GM12873 (cell line): Measurements from ENCODE around the gene ADGRG1.

Experiments
- TF ChIP-seq, protein P1 (sequence below): IDR thresholded peaks from 2 replicates; pipeline ENCODE4 v1.5.1; 2012; ENCODE audit warnings: low read depth, mild to moderate bottlenecking, moderate library complexity, low read length, control low read depth; ENCODE audit not compliant: insufficient read depth; ENCODE audit errors: missing control alignments

The ADGRG1 gene

DNA sequence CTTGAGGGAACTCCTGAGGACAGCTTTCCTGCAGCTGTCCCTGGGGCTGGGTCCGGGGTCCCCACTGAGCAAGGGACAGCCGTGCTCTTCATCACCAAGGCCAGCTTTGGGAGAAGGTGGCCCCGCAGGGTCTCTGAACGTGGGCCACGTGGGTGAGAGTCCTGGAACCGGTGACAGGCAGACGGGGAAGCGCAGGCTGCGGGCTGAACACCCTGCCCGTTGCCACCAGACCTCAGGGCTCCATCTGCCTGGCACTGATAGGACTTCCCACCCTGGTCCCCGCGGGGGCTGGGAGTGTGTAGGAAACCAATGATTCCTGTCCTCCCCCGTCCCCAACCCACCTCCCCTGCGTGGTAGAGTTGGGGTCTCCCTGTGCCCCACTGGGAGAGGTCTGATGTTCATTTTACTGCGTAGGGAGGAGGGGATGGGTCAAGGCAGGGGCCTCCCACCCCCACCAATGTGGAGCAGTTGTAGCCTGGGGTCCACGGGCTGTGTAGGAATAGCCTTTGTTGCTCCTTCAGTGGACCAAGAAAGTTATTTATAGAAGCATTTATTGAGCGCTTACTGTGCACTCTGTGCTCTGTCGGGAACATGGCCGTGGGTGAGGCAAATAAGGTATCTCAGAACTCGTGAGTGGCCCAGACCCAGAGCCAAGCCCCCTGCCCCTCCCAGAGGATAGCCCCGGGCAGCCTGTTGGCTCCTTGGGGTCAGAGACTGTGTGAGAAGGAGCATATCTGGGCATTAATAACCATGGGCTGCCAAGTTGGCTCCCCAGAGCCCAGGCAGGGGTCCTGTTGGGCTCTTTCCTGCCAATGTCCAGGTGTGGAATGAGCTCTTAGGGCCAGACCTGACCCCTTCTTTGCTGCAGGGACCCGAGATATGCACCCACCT, 1.3 kb downstream of the ADGRG1 start:
- TF ChIP-seq, protein P1, sequence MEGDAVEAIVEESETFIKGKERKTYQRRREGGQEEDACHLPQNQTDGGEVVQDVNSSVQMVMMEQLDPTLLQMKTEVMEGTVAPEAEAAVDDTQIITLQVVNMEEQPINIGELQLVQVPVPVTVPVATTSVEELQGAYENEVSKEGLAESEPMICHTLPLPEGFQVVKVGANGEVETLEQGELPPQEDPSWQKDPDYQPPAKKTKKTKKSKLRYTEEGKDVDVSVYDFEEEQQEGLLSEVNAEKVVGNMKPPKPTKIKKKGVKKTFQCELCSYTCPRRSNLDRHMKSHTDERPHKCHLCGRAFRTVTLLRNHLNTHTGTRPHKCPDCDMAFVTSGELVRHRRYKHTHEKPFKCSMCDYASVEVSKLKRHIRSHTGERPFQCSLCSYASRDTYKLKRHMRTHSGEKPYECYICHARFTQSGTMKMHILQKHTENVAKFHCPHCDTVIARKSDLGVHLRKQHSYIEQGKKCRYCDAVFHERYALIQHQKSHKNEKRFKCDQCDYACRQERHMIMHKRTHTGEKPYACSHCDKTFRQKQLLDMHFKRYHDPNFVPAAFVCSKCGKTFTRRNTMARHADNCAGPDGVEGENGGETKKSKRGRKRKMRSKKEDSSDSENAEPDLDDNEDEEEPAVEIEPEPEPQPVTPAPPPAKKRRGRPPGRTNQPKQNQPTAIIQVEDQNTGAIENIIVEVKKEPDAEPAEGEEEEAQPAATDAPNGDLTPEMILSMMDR = no peak

DNA sequence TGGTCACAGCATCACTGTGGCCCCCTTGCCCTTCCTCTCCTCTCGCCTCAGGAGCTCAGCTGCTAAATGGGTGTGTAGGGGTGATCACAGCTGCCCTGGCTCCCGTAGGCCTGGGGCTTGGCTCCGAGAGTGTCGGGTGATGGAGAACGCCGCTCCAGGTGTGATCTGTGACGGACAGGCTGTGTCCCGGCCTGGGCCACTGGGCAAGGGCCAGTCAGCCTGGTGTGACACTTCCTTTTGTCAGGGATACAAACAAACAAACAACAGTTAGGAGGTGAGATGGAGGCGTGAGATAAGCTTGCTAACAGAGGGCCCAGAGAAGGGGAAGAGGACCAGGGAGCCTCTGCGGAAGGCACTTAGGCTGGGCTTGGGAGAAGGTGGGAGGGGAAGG, 2.0 kb downstream of the ADGRG1 start:
- TF ChIP-seq, protein P1 = no peak

DNA sequence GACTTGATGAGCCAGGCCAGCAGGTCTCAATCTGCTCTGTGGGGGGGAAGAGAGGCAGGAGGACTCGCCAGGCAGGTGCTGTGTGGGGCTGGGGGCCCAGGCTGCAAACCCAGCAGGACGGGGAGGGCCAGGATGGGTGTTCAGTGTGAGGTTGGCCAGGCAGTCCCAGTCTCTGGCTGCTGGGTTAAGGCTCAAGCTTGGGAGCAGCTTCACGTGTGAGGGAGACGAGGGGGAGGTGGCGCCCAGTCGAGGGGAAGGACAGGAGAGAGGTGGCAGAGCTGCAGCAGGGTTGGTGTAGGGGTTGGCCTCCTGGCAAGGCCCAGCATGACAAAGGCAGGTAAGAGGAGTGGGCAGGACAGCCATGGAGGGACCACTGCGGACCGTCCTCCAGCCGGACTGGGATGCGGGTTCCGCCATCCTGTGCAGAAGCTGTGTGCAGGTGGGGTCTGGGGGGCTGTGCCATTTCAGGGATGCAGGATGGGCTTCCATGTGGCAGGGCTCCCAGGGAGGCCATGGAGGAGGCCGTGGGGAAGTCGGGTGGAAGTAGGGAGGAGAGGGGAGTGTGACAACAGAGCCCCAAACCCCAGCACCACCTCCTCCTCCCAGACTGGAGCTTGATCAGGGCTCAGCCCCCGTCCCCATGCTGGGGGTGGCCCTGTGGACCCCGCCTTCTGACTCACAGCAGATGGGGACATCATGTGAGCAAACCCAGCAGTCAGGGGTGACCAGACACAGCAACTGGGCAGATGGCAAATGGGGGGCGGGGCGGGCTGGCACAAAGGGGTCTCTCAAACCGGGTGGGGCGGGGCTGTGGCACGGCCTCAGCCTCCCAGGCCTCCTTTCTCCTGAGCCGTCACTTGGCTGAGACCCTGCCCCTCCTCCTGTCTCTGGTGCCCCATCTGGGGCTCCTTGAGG, 2.8 kb downstream of the ADGRG1 start:
- TF ChIP-seq, protein P1 = no peak

DNA sequence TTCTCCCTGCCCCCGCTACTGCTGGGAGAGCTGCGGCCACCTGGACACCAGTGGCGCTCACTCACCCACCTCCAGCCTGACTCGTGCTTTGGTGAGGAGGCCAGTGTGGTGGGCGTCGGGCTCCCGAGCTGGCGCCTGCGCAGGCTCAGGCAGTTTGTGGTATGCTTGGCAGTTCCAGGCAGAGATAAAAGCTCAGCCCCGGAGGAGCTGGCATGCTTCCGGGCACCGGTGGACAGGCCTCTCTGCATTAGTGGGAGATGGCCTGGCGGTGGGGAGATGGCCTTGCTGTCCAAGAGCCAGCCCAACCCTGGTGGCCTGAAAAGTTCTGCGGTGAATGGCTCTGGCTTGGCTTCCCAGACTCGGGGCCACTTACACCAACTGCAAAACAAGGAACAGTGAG, 4.1 kb downstream of the ADGRG1 start:
- TF ChIP-seq, protein P1 = no peak

DNA sequence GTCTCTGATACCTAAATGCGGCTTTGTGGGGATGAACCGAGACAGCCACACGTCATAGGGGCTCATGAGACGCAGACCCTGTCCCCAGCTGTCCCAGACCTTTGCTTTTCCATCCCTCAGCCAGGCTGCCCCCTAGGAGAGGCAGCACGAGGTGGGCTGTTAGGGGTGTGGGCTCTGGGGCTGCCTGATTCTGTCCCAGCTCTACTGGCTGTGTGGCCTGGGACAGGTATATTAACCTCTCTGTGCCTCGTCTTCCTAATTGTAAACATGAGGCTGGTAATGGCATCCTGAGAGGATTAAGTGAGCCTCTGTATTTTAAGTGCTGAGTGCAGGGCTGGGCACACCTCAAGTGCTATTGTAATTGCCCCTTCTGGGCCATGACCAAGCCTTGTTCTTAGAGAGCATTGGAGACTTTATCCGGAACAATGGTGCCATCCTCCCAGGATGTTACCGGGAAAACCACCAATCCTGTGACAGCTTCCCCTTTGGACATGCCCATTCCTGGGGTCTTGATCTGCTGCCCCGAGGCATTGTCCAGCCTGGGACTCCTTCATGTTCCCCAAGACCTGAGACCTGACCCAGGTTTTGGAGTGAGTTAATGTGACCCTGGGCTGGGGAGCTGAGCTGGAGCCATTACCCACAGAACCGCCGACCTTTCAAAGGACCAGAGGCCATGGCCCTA, 5.1 kb downstream of the ADGRG1 start:
- TF ChIP-seq, protein P1 = no peak

DNA sequence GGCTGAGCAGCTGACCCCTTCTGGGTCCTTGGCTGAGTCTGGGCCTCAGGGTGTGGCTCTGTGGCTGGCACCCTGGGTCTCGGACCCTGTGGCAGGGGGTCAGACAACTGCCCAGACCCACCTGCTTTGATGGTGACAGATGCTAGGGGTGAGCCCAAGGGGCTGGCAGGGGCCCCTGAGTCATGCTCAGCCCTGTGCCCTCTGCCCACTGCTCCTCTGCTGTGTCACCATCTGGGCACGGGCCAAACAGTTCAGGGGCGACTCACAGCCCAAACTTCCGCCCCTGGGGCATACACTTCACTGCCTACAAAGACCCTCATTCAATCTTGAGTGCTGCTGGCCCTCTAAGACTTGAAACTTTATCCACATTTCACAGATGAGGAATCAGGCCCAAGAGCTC, 5.7 kb downstream of the ADGRG1 start:
- TF ChIP-seq, protein P1 = no peak
